Left colon (tissue), 2 donors: ENCODE results near the gene VPS33B. TPM values are rescaled to one million over a fixed set of nuclear protein-coding genes. Genes with fewer than 3 reads are reported as not detected.
A peak's percentile ranks its signal among the peaks of the same experiment; 100 is the strongest.

ENCODE experiments used
- ATAC-seq: fragments of 200-7000 bp; cut with Tn5 transposase; one replicate; pipeline ENCODE4 v1.9.1; 2020; ENCODE audit warnings: mild to moderate bottlenecking, moderate library complexity
- DNase-seq, 2 donors: peaks; one replicate each; pipeline ENCODE4 v3.0.0-alpha.2; 2020
- intact Hi-C, 2 donors: fragments of 100-400 bp; cut with DNase I in 1 of 2; cut with micrococcal nuclease in 1 of 2; formaldehyde crosslinking; loops; one replicate each; pipeline versions ENCODE4 v1.11.2 to v1.14.0; 2022; cut with DNase I, micrococcal nuclease
- total RNA-seq, 2 donors: library from RNA; stranded (reverse); fragmentation: NEBNext Ultra II Directional; extraction: Animal tissue kit (Norgen Biotek cat#: 25700); gene quantifications; one replicate each; pipeline ENCODE4 v1.2.1, GENCODE V29; 2021
- donor health status: DM: no; HTN: no; CAD: no.
- donor health status: DM: yes; HTN: yes; CAD: no.

Gene VPS33B
- total RNA-seq, 2 donors from 2014 or later = 15.1 to 16.9 TPM

DNA sequence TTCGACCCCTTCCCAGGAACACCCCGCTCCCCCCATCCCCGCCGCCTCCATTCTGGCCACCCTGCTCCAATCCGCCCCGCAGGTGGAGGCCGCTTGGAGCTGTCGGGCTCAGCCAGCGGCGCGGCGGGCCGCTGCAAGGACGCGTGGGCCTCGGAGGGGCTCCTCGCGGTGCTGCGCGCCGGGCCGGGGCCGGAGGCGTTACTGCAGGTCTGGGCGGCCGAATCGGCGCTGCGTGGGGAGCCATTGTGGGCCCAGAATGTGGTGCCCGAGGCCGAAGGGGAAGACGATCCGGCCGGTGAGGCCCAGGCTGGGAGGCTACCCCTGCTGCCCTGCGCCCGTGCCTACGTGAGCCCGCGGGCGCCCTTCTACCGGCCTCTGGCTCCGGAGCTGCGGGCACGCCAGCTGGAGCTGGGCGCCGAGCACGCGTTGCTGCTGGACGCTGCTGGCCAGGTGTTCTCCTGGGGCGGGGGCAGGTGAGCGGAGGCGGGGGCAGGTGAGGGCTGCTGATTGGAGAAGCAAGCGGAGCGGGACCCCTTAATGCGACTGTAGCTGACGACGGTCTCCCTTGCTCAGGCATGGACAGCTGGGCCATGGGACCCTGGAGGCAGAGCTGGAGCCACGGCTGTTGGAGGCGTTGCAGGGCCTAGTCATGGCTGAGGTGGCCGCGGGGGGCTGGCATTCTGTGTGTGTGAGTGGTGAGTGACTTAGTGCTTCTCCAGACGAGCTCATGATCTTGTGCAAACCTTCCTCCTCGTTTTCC, 65.2 kb downstream of the VPS33B start:
- peak in 1 of 2 donors; percentile 38 for DNase-seq
- intact Hi-C loops = loop anchor here in 1 of 2 donors (10.0 kb wide), 1 partner anchor 308 kb away; no protein-coding TSS in a partner anchor
- ATAC-seq = peak; percentile 23

DNA sequence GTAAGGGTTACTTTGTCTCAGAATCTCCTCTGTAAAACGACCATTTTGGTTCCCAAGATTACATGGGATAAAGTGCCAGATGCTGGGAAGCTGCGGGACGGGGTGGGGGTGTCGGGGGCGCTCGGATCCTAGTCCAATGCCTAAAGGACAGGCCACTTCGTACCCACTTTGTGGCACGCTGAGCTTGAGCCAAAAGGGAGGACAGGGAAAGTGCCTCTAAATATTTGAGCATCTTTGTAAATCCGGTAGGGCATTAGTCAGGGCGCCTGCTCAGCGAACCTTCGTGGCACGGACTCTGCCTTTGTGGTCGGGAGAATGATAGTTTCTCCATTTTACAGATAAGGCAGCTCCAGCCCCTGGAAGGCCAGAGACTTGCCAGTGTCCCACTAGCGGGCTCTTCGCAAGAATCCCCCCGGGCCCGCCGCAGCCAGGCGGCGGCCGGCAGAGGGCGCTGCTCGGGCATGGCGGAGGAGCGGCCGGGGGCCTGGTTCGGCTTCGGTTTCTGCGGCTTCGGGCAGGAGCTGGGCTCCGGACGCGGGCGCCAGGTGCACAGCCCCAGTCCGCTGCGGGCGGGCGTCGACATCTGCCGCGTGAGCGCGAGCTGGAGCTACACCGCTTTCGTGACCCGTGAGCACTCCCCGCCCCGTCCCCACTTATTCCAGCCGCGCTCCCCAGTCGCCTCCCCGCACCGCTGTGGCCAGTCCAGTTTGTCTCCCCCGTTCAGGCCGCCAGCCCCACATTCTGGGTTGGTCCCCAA, 65.9 kb downstream of the VPS33B start:
- DNase-seq = peak; percentile 65 to 83
- ATAC-seq = peak; percentile 47
- intact Hi-C loops = loop anchor here in 1 of 2 donors (10.0 kb wide), 1 partner anchor 308 kb away; no protein-coding TSS in a partner anchor

DNA sequence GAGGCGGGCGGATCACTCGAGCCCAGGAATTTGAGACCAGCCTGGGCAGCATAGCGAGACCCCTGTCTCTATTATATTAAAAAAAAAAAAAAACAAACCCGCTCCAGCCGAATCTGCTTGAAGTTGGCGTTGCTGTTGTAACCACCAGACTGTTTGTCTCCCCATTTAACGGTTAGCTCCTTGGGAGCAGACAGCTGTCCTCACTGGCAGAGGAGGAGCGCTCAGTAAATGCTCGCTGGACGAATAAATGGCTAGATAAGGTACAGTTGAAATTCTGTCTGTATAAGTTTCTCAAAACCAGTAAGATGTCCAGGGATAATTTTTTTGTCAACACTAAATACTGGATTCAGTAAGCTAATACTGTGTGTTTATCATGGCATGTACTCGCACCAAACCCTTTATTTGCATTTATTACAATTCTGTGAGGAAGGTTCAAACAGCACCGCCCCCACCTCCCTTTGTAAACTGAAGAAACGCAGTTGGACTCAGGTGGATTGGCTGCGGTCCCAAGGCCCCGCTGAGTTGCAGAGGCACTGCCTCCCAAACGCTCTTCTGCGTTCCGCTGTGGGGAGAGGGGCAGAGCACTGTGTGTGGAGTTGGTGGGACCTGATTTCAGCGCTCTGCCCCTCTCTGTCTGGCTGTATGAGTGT, 66.6 kb downstream of the VPS33B start:
- ATAC-seq = peak; percentile 20
- peak; percentile 62 to 73 for DNase-seq
- intact Hi-C loops = loop anchor here in 1 of 2 donors (10.0 kb wide), 1 partner anchor 309 kb away; no protein-coding TSS in a partner anchor

DNA sequence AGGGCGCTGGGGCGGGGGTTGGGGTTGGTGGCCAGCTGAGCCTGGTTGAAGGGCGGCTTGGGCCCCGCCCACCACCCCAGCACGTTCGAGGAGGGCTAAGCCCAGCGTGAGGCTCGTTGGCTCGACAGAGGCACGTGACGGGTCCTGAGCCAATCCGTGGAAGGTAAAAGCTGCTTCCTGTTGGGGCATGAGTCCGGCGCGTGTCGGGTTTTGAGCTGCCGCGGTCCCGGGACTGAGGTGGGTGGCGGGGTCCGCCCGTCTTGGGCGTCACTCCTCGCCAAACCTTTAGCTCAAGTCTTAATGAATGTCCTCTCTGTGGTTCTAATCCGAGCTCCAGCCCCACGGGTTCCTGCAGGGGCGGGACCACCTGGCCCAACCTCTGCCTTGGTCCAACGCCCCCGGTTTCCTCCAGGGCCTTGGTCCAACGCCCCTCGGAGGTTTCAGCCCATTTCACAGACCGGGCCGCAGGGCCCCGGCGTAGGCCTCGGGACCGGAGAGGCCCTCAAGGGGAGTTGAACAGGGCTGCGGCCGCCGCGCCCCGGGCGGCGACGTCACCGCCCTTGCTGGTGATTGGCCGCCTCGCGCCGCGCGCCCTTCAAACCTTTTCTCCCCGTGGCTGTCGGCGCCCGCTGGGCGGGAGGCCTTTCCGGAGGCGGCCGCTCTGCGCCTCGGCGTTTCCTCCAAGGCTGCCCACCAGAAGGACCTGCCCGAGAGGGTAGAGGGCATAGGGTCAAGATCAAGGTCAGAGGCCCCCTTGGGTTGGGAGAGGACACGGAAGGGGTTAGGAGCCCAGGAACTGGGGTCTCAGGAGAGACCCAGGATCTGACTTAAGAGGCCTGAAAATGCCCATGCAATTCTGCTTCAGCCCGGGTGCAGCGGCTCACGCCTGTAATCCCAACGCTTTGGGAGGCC, 67.4 kb downstream of the VPS33B start, which contains the start of gene RCCD1:
TSS of gene RCCD1 (plus strand) at position 173 of the 912 bp plus-strand sequence. CDS start 1,851 bp downstream, outside the sequence.
- peak; percentile 86 for ATAC-seq
- intact Hi-C loops = loop anchor here in 1 of 2 donors (10.0 kb wide), 1 partner anchor 310 kb away; no protein-coding TSS in a partner anchor
- peak; percentile 95 to 97 for DNase-seq

DNA sequence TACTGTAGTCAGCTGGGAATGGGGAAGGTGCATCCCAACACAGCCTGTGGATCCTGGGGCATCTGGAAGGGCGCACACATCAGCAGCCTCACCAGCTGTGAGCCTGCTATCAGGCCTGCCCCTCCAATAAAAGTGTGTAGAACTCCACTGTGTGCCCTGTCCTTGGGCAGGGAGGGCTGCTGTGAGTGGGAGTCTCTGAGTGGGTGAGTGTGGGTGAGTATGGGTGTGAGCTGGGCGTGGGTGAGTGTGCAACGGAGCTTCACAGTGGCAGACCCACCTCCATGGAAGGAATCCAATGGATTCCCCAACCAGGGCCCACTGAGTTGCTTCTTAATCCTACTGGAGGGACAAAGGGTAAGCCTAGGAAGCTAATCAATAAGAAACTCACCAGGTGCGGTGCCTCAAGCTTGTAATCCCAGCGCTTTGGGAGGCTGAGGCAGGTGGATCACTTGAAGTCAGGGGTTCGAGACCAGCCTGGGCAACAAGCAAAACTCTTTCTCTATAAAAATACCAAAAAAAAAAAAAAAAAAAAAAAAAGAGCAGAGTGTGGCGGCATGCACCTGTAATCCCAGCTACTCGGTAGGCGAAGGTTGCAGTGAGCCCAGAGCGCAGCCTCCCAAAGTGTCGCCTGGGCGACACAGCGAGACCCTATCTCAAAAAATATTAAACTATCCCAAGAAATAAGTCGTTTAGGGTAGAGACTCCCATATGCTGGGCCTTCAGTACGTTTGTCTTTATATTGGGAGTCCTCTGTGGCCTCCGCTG, 68.3 kb downstream of the VPS33B start:
- intact Hi-C loops = loop anchor here in 1 of 2 donors (10.0 kb wide), 1 partner anchor 311 kb away; no protein-coding TSS in a partner anchor
- ATAC-seq = no peak
- DNase-seq = no peak

DNA sequence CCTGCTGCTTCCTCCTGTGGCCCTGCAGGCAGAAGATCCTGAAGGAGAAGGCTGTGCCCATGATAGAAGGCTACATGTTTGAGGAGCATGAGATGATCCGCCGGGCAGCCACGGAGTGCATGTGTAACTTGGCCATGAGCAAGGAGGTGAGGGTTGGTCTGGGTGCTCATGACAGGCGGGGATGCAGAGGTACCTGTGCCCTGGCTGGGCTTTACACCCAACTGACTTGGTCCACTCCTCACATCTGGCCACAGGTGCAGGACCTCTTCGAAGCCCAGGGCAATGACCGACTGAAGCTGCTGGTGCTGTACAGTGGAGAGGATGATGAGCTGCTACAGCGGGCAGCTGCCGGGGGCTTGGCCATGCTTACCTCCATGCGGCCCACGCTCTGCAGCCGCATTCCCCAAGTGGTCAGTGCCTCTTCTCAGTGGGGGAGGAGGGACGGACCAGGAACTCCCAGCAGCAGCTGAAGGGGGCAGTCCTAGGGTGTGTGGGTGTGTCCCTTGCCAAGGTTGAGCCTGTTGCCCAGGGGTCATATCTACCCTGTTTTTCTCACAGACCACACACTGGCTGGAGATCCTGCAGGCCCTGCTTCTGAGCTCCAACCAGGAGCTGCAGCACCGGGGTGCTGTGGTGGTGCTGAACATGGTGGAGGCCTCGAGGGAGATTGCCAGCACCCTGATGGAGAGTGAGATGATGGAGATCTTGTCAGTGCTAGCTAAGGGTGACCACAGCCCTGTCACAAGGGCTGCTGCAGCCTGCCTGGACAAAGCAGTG, 69.3 kb downstream of the VPS33B start:
- ATAC-seq = no peak
- intact Hi-C loops = loop anchor here in 1 of 2 donors (10.0 kb wide), 1 partner anchor 312 kb away; no protein-coding TSS in a partner anchor
- no peak for DNase-seq

DNA sequence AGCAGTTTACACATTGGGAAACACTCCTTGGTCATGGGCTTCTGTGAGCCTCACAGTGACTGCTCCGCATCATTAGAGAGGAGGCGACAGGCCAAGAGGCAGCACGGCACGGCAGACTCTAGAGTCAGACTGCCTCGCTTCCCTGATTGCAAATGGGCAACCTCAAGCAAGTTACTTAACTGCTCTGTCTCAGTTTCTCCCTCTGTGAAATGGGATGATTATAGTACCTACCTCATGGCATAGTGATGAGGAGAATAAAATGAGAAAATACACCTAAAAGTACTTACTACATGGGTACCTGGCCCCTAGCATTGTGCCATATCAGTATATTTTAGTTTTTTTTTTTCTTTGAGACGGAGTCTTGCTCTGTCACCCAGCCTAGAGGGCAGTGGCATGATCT, 71.7 kb downstream of the VPS33B start:
- ATAC-seq (no peak), DNase-seq (no peak)
- intact Hi-C loops = loop anchor here in 1 of 2 donors (10.0 kb wide), 1 partner anchor 314 kb away; no protein-coding TSS in a partner anchor

DNA sequence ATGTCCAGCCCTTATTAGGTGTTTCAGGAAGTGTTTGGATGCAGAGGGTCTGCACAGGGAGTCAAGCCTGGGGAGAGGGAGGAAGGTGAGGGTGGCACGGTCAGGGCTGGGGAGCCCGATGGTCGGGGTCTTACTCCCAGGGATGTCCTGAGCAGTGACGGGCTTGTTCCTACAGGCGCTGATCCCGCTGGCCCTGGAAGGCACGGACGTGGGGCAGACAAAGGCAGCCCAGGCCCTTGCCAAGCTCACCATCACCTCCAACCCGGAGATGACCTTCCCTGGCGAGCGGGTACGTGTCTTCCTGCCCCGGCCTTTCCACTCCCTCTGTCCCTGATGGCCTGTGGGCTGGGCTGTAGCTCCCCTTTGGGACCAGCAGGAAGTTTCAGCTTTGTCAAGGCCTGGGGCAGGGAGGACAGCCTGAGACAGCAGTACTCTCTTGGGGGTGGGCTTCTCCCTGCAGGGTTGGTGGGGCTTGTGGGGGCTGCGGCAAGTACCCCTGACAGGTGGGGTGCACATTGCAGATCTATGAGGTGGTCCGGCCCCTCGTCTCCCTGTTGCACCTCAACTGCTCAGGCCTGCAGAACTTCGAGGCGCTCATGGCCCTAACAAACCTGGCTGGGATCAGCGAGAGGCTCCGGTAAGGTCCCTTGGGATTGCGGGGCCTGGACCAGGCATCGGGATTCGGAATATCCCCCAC, 72.3 kb downstream of the VPS33B start:
- intact Hi-C loops = loop anchor here in 1 of 2 donors (10.0 kb wide), 1 partner anchor 315 kb away; no protein-coding TSS in a partner anchor
- DNase-seq (no peak), ATAC-seq (no peak)

Other genes with a start within 250 kb of the VPS33B start
- gene FURIN, start 154.0 kb downstream of the VPS33B start, total RNA-seq = 100 to 1,000 TPM in 1 of 2 donors, 10 to 100 TPM in 1; 74.0 to 101 TPM
- 1 to 10 TPM; 5.1 to 10.0 TPM for gene FES, start 138.1 kb downstream of the VPS33B start, total RNA-seq
- 10 to 100 TPM; 48.4 to 63.7 TPM for gene MAN2A2, start 119.3 kb downstream of the VPS33B start, total RNA-seq
- 10 to 100 TPM; 17.3 to 17.5 TPM for gene HDDC3, start 90.0 kb downstream of the VPS33B start, total RNA-seq
- 10 to 100 TPM; 53.0 to 58.1 TPM for gene UNC45A, start 87.3 kb downstream of the VPS33B start, total RNA-seq
- 10 to 100 TPM; 15.3 to 17.1 TPM for gene RCCD1, start 67.7 kb downstream of the VPS33B start, total RNA-seq
- gene PRC1, start 28.1 kb downstream of the VPS33B start, total RNA-seq = 10 to 100 TPM; 13.8 to 31.7 TPM
- under 1 TPM; 0.40 to 0.61 TPM for gene SV2B, start 77.7 kb upstream of the VPS33B start, total RNA-seq